Activated CD4-positive, alpha-beta T cell treated with anti-CD3 and anti-CD28 coated beads, Interleukin-2, amount 50 U/mL, for 24 hours (primary cell): ENCODE measurements around the gene PPP1R18.
"Not testable (repeated sequence)": the region's sequence is repeated elsewhere in the genome, so short reads cannot be mapped to it uniquely, and the experiment has no call there.

Experiments
- DNase-seq, 2 donors: peaks; one replicate each; pipeline ENCODE4 v3.0.0-alpha.2; 2020; ENCODE audit warnings: low read depth in 1 of 2, low spot score in 1 of 2

Gene PPP1R18

DNA sequence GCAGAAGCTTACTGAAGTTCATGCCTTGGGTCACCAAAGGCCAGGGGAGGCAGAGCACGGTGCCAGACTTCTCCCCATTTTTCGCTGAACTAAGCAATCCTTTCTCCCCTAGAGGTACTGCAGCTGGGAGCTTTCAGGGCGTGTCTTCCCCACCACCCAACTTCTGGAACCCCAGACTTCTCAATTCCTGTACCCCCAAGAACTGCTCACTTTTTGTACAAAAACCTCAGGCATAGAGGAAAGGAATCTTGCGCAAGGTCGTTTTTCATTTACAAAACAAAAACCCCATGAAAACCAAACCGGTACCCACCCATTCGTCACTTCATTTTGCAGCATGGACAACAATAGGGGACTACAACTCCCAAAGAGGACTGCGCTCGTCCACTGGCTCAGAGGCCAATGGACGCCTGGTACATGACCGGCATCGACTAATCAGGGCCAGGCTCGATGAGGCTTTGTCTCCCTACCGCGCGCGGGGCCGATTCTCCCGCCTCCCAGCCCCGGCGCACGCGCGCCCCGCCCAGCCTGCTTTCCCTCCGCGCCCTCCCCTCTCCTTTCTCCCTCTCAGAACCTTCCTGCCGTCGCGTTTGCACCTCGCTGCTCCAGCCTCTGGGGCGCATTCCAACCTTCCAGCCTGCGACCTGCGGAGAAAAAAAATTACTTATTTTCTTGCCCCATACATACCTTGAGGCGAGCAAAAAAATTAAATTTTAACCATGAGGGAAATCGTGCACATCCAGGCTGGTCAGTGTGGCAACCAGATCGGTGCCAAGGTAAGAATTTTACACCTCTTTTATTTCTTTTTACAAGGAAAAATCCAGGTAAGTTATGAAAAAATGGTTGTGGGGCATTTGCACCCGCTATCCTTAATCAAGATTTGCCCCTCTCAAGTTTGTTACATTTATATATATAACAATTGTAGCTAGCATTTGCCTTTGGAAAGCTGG is 33.6 kb upstream of the PPP1R18 start, which contains the start of gene TUBB:
Gene TUBB (plus strand): TSS at position 562 of the 947 bp plus-strand sequence. CDS start 155 bp downstream, at position 717.
- peak; percentile 88 to 95 for DNase-seq

DNA sequence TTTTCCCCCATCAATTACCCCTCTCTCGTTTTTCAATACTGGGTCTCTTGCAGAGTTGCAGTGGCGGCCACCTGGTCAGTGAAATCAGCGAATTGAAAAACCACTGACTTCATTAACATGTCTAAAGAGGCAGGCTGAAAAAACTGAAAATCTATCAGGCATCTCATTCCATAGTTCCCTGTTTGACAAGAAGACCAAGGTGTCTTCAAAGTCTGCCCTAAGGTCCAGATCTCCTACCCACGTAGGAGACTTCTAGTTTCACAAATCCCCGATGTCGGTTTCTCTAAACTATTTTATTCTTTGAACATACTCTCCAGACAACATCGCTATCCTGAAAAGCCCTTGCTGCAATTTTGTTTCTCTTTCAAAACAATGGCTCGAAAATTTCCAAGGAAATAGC is 32.9 kb upstream of the PPP1R18 start:
- DNase-seq, result no peak

DNA sequence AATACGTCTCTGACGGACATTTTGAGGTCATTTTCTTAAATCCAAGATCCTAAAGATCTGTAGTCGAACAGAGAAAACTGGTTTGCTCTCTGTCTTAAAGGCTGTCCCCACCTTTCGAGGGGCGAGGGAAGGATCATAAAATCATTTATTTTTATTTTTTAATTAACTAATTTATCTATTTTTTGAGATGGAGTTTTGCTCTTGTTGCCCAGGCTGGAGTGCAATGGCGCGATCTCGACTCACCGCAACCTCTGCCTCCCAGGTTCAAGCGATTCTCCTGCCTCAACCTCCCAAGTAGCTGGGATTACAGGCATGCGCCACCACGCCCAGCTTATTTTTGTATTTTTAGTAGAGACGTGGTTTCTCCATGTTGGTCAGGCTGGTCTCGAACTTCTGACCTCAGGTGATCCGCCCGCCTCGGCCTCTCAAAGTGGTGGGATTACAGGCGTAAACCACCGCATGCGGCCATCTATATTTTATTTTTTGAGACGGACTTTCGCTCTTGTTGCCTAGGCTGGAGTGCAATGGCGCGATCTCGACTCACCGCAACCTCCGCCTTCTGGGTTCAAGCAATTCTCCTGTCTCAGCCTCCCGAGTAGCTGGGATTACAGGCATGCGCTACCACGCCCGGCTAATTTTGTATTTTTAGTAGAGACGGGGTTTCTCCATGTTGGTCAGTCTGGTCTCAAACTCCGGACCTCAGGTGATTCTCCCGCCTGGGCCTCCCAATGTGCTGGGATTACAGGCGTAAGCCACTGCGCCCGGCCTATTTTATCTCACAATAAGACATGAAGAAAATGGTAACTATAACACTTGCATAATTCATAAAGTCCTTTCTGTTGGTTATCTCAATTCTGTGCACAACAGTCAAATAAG is 31.6 kb upstream of the PPP1R18 start:
- DNase-seq, result not testable (repeated sequence)

DNA sequence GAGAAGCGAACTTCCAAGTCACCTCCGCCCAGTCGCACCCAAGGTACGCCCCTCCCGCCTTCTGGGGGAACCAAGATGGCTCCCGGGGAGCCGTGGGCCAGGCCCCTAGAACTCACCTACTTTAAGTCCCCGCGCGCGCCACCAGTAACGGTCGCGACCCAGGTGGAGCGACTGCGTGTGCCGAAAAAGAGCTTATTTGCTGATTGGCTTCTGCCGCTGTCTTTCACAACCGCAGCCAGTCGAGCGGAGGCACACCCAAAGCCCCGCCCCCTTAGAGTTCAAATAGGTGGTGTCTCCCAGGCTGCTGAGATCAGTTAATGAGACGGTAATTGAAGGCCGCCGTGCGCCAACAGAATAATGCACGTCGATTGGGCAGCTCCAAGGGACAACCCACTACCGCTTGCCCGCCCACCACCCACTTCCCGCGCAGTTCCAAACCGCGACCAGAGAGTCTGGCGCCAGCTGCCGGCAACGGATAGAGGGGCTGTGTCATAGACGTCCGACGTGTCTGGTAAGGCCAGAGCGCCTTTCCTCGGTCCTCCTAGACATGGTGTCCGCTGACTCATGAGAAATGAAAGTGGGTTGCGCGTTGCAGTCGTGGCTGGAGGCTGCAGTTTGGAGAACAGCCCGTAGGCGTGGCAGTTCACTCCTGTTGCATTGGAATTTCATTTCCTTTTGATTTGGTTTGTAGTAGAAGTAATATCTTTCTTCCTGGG is 30.8 kb upstream of the PPP1R18 start, which contains the start of gene MDC1:
Gene MDC1 (minus strand): TSS at position 153 of the 716 bp plus-strand sequence. CDS start 2,106 bp downstream, outside the sequence.
- DNase-seq, result peak; percentile 95 to 99

DNA sequence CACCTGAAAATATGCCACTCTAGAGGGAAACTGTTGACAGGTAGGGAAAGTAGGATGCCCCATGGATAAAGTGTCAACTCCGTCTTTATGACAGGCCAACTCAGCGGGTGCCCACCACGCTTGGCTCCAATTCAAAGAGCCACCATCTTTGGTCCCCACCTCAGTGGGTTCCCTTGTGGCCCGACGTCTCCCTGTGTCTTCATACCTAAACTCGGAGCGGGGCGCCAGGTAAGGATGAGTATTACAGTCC is 30.4 kb upstream of the PPP1R18 start:
- DNase-seq, result no peak

DNA sequence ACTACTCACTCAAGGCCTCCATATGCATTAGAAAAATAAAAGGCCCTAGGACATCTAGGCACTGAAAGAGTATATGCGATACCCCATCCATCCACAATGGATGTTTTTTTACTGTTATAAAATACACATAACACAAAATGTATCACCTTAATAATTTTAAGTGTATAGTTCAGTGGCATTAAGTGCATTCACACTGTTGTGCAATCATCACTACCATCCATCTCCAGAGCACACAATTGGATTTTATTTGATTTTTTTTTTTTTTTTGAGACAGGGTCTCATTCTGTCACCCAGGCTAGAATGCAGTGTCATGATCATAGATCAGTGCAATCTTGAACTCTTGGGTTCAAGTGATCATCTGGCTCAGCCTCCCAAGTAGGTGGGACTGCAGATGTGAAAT is 27.8 kb upstream of the PPP1R18 start:
- no peak for DNase-seq

DNA sequence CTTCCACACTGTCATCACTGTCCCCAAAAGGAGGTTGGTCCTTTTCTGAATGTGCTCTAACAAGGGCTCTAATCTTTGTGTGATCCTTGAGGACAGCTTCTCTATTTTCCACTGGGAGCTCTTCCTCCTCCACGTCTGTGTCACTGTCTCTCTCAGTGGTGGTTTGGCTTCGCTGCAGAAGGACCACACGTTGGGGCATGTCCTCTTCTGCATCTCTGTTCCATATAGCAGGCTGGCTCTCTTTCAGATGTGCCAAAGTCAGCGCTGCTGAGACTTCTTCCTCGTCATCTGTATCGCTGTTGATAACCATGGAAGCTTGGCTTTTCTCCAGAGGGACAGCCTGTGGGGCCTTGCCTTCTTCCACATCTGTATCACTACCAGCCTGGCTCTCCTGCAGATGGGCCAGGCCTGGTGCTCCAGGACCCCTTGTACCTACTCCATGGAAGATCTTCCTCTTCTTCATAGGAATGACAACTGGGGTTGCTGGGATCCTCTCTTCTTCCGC is 26.0 kb upstream of the PPP1R18 start:
- DNase-seq, result no peak

DNA sequence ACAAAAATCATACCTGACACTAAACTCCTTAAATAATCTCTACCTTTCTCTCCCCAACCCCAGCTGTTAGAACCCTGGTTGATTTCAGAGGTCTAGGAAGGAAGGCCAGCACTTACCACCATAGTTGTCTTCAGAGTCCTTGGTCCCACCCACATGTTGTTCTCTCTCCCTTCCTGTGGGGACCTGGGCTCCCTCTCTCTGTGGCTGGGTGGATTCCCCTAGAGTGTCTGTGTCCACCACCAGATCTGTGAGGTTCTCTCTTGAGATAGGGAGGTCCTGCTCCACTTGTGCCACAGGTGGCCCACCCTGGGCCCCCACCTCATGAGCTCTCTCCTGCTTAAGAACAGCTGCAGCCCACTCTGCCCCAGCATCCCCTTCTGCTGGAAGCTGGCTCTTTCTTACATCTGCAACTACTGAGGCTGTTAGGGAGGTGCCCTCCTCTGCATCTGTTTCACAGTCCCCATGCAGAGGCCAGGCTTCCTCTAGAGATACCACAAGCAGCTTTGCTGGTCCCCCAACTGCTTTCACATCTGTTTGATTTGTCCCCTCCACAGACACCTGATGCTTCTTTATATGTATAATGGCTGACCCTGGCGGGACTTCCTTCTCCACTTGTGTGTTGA is 25.4 kb upstream of the PPP1R18 start:
- DNase-seq, result no peak

DNA sequence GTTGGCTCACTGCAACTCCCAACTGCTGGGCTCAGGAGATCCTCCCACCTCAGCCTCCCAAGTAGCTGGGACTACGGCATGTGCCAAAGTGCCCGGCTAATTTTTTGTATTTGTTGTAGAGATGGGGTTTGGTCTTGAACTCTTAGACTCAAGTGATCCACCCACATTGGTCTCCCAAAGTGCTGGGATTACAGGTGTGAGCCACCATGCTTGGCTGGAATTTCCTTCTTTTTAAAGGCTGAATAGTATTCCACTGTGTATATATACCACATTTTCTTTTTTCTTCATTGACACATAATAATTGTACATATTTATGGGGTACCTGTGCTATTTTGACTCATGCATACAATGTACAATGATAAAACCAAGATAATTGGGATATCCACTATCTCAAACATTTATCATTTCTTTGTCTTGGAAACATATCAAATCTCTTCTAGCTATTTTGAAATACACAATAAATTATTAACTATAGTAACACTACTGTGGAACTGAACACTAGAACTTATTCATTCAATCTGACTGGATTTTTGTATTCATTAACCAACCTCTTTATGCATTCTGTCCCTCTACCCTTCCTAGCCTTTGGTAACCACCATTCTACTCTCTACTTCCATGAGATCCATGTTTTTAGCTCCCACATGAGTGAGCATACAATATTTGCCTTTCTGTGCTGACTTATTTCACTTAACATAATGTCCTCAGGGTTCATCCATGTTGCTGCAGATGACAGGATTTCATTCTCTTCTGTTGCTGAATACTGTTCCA is 22.8 kb upstream of the PPP1R18 start:
- no peak for DNase-seq

DNA sequence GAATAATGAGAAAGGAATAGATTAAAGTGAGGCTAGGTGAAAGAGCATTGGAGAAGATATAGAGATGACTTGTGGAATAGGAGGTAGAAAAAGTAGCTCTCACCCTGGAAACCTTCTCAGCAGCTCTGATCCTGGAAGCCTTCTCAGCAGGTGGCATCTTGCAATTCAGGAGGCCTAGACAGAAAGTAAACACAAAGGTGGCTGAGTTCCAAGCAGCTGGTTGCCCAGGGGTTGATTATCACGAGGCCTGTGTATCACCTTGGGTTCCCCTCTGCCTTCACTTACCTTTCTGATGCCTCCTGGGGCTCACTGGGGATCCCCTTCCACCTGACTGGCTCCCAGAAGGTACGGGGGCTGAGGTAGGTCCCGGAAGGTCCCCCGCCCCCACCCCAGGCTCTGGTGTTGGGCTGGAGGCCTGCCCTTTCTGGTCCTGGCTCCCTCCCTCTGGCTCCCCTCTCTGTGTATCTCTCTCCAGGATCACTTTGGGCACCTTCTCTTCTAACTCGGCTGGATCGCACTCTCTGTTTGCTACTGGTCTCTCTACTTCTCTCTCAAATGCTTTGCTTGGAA is 20.9 kb upstream of the PPP1R18 start:
- no peak for DNase-seq

DNA sequence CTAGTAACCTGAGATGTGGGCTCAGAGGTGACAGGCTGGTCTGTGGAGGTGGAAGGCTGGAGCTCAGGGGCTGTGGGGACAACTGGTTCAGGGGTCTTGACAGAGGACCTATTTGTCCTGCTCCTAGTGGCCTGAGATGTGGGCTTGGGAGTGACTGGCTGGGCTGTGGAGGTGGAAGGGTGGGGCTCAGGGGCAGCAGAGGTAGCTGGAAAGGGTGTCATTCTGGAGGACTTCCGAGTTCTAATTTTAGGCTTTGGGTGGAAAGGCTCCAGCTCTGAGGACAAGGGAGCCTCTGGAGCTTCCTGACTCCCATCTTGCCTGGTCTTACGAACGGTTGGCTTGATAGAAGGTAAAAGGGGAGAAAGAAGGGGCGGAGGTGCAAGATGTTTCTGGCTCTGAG is 19.2 kb upstream of the PPP1R18 start:
- no peak for DNase-seq

DNA sequence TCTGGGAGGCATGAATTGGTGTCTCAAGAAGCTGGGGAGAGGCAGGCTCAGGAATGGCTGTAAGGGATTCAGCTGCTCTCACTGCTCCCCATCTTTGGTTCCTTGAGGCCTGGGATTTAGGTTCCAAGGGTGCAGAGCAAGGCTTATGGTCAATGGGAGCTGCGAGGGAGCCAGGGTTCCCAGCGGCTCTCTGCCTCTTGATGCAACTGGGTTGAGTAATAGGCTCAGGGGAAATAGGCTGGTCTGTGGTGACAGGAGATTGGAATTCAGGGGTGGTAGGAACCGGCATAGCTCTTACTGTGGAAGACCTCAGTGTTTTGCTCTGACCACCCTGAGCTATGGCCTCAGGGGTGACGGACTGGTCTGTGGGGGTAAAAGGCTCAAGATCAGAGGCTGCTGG is 17.4 kb upstream of the PPP1R18 start:
- no peak for DNase-seq

DNA sequence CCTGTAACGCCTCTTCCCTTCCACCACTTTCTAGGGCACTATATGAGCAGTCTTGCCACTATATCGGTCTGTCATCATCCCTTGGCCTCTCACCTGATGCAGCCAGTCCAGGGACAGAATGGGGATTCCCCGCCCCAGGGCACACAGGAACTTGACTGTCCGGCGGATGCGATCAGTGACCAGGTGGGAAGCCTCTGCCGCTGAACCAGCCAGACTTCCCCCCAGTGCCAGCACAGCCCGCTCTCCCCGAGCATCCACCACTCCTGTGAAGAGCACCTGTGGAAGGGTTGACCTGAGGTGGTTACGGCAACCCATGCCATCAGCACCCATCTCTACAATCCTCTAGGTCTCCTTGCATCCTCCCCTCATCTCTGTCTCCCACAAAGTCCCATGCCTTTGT is 16.6 kb upstream of the PPP1R18 start:
- DNase-seq, result no peak

DNA sequence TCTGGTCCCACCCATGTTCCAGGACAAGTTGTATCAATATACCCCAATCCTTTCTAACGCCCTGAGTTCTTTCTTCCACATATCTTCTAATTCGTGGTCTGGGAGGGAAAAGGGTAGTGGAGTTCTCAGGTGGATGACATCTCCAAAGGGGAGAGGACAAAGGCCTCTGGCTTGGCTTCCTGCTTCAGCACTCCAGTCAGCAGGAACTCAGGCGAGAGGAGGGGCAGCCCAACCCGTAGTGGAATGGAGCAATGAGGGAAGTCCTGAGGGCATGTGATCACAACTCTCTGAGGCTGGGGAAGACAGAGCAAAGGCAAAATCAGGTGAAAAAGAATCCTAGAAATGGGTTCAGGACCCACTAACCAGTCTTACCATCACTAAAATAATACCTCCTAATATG is 13.9 kb upstream of the PPP1R18 start:
- DNase-seq, result no peak

DNA sequence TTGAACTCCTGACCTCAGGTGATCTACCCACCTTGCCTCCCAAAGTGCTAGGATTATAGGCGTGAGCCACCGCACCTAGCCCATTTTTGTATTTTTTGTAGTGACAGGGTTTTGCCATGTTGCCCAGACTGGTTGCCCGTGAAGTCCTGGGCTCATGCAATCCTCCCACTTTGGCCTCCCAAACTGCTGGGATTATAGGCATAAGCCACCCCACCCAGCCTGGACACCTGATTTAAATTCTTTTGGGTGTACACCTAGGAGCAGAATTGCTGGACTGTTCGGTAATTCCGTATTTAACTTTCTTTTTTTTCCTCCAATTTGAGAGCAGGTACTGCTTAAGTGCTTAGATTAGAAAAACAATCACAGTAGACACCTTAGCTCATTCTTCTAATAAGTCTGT is 10.0 kb upstream of the PPP1R18 start:
- DNase-seq, result no peak

DNA sequence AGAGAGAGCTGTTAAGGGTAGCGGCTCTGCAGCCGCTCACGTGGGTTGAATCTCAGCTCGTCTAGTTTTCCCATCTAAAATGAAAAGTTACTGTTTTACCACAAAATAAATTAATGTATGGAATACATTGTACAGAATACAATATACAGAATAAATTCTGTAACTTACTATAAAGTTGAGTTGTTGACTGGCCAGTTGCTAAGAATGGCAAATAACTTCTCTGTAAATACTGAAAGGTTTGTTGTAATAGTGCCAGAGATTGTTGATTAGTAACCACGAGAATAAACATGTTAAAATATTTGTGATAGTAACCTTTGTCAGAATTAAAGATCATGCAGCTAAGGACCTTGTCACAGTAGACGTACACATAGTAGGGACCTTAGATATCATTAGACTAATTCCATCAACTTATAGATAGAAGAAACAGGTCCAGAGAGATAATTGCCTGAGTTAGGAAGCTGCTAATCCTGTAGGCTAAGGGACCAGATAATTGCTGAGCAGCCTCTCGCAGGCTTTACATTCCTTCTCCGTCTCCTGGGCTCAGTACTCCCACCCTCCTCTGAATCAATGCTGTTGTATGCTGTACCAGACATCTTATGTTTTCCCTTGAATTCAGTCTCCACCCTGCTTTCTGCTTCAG is 4.9 kb upstream of the PPP1R18 start:
- DNase-seq, result no peak

DNA sequence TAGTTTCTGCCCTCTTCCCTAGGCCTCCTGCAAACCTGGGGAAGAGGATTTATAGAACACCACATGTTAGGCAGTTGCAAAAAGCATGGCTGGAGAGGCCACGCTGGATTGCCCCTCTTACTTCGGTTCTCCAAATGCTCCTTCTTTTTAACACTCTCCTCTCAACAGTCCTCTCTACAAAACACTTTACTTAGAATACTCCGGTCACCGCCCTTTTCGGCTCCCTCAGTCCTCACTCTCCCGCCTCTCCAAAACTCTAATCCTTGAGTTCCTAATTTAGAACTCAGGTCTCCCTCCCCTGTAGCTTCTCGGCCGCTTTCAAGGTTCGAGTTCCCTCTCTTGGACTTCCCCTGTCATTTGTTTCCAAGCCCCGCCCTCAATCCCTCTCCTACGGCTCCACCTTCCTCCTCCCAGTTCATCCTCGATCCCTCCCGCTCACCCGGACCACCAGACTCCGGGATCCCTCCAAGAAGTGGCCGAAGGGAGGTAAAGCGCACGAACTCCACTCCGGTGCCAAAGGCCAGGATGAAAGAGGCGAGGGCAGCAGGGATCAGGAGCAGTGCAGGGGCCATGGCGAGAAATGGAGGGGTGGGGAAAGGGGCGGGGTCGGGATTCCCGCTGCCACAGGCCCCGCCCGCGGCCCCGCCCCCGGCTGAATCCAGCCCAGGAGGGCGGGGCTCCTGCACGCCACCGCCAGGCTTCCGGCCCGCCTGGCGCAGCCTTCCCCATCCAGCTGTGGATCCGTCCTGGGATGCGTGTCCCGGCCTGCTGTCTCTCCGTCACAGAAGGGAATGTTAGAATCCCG is 4.2 kb upstream of the PPP1R18 start, which contains the start of gene NRM:
Gene NRM (minus strand): TSS at position 582 of the 805 bp plus-strand sequence. CDS start 10 bp downstream, at position 572.
- DNase-seq, result peak; percentile 58 to 59

DNA sequence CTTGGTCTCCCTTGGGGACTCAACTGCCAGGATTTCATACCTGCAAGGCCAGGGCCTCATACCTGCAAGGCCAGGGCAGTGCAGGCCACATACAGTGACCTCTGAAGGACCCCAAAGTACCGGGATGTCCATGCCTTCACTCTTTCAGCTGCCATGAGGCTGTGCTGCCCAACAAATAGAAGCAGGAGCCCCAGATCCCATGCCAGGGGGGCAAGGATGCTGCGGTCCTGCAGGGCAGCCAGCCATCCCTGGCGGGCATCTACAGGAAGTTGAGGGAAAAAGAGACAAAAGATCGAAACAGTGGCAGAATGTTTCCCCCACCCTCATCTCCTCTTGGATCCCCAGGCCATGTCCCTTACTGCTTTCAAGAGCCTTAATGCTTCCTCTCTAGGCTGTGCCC is 3.5 kb upstream of the PPP1R18 start:
- DNase-seq, result no peak
